Keratinocyte (primary cell): ENCODE data around the gene SUFU.

Experiments used
- EZH2 ChIP-seq: IDR thresholded peaks from one replicate; pipeline ENCODE4 v1.6.1; 2012; ENCODE audit warnings: inconsistent platforms, mild to moderate bottlenecking, low read length, moderate library complexity
- TF ChIP-seq, protein P1 (sequence below), 3 experiments: IDR thresholded peaks in 1 of 3; conservative IDR thresholded peaks in 1 of 3; optimal IDR thresholded peaks in 1 of 3; 2 replicates in 2 of 3; 3 replicates in 1 of 3; pipeline versions ENCODE3 to v1.5.1; 2011; ENCODE audit warnings: low read length in 3 of 3, mild to moderate bottlenecking in 3 of 3, moderate library complexity in 2 of 3, control low read depth in 1 of 3, inconsistent platforms in 1 of 3; ENCODE audit not compliant: insufficient read depth in 2 of 3; ENCODE audit errors: extremely low read depth in 1 of 3

DNA sequence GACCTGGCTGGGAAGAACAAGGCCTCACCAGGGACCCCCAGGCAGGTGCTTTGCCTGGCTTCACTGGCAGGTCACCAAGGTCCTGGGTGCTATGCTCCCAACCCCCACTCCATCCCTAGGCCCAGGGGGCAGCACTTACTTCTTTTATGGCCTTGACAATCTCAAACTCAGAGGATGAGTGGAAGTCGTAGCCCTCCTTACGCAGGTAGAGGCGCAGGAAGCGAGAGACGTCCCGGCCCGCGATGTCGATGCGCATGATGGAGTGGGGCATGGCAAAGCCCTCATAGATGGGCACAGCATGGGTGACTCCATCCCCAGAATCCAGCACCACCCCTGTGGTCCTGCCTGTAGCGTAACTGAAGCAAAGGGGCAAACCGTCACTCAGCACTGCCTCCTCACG, 19.8 kb upstream of the SUFU start:
- TF ChIP-seq, protein P1, sequence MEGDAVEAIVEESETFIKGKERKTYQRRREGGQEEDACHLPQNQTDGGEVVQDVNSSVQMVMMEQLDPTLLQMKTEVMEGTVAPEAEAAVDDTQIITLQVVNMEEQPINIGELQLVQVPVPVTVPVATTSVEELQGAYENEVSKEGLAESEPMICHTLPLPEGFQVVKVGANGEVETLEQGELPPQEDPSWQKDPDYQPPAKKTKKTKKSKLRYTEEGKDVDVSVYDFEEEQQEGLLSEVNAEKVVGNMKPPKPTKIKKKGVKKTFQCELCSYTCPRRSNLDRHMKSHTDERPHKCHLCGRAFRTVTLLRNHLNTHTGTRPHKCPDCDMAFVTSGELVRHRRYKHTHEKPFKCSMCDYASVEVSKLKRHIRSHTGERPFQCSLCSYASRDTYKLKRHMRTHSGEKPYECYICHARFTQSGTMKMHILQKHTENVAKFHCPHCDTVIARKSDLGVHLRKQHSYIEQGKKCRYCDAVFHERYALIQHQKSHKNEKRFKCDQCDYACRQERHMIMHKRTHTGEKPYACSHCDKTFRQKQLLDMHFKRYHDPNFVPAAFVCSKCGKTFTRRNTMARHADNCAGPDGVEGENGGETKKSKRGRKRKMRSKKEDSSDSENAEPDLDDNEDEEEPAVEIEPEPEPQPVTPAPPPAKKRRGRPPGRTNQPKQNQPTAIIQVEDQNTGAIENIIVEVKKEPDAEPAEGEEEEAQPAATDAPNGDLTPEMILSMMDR (optimal IDR thresholded peaks at IDR 0.05 in 1 of 3, IDR thresholded peaks at IDR 0.05 in 1 of 3, conservative IDR thresholded peaks at IDR 0.05 in 1 of 3; ENCODE audit: extremely low read depth in 1 of 3, insufficient read depth in 2 of 3, low read length in 3 of 3): no peak
- TF ChIP-seq EZH2: no peak
